ENCODE results near the gene DLAT. TPM values are rescaled to one million over a fixed set of nuclear protein-coding genes. Genes with fewer than 3 reads are reported as not detected.

The DLAT gene
- total RNA-seq, 2 experiments from 2014 or later, result 34.2 to 36.8 TPM

DNA sequence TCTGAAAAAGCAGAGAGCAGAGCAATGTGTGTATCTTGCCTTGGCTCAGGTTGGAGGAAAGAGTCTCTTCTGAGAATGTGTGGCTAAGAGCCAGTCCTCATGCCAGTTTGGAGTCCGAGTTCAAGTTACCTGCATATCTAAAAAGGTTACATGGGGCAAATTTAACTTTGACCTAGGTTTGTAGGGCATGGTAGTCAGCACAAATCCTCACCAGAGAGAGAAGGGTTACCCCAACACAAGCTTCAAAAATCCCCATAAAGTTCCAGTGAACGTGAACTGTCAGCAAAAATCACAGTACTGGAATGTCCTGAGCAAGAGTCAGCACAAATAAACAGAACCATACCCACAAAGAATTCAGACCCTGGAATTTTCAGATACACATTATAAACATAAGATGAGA lies 75.3 kb downstream of the DLAT start:
- no peak for DNase-seq
- Mint-ChIP-seq H3K4me1 (ENCODE audit: low read depth) (peaks cover 2% of the 10 kb centered on the region), H3K9me3 (no peaks in the 10 kb centered on the region), H3K36me3 (ENCODE audit: low read depth) (peaks cover 7% of the 10 kb centered on the region), H3K27ac (no peak overlapping the region), H3K4me3 (no peak overlapping the region), H3K27me3 (ENCODE audit: low read depth) (no peaks in the 10 kb centered on the region)
- CTCF ChIA-PET, result interaction anchor here (1.0 kb wide), 1 partner anchor 14 kb away, joined by 6 read pairs; no protein-coding TSS in a partner anchor
- intact Hi-C loops (cut with micrococcal nuclease), result no loop called here

GRCh38 chr11:112103446-112103845 lies 78.2 kb downstream of the DLAT start:
- H3K9me3 Mint-ChIP-seq, result no peaks in the 10 kb centered on the region
- H3K4me1 Mint-ChIP-seq (ENCODE audit: low read depth), result peaks cover 2% of the 10 kb centered on the region
- H3K27ac Mint-ChIP-seq, result no peak overlapping the region
- no peaks in the 10 kb centered on the region for H3K27me3 Mint-ChIP-seq (ENCODE audit: low read depth)
- H3K4me3 Mint-ChIP-seq, result no peak overlapping the region
- intact Hi-C loops (cut with micrococcal nuclease), result no loop called here
- H3K36me3 Mint-ChIP-seq (ENCODE audit: low read depth), result peaks cover 2% of the 10 kb centered on the region
- CTCF ChIA-PET, result interaction anchor here (1.0 to 1.8 kb wide), 4 partner anchors 9 to 485 kb away, joined by 3 to 9 read pairs (median 4); no protein-coding TSS in a partner anchor
- no peak for DNase-seq

- no peak for DNase-seq
- Mint-ChIP-seq H3K4me3 (no peak overlapping the region), H3K36me3 (ENCODE audit: low read depth) (peaks cover 4% of the 10 kb centered on the region), H3K27ac (no peak overlapping the region), H3K4me1 (ENCODE audit: low read depth) (peaks cover 2% of the 10 kb centered on the region), H3K9me3 (no peaks in the 10 kb centered on the region), H3K27me3 (ENCODE audit: low read depth) (no peaks in the 10 kb centered on the region)
- CTCF ChIA-PET, result interaction anchor here (1.1 to 1.3 kb wide), 2 partner anchors 13 to 174 kb away, joined by 6 to 8 read pairs; no protein-coding TSS in a partner anchor
- intact Hi-C loops (cut with micrococcal nuclease), result no loop called here
These were observed 80.9 kb downstream of the DLAT start for GRCh38 chr11:112106070-112106469.

Other genes with a start within 250 kb of the DLAT start
- gene ALG9, start 153.8 kb upstream of the DLAT start, total RNA-seq, result 10 to 100 TPM; 21.3 to 21.9 TPM
- gene FDXACB1, start 146.2 kb upstream of the DLAT start, total RNA-seq, result 1 to 10 TPM; 3.4 to 3.8 TPM
- 10 to 100 TPM; 31.5 to 33.2 TPM for gene CFAP68, start 145.9 kb upstream of the DLAT start, total RNA-seq
- not detected for gene CRYAB, start 113.6 kb upstream of the DLAT start, total RNA-seq
- not detected for gene HSPB2, start 112.7 kb upstream of the DLAT start, total RNA-seq
- not detected for gene C11orf52, start 106.5 kb upstream of the DLAT start, total RNA-seq
- gene DIXDC1, start 88.1 kb upstream of the DLAT start, total RNA-seq, result 1 to 10 TPM; 3.5 to 4.3 TPM
- under 1 TPM; 0.35 to 0.50 TPM for gene PIH1D2, start 48.6 kb downstream of the DLAT start, total RNA-seq
- 10 to 100 TPM; 14.8 to 19.6 TPM for gene NKAPD1, start 48.9 kb downstream of the DLAT start, total RNA-seq
- 10 to 100 TPM; 35.4 to 41.7 TPM for gene TIMM8B, start 61.3 kb downstream of the DLAT start, total RNA-seq
- 100 to 1,000 TPM; 101 to 115 TPM for gene SDHD, start 61.5 kb downstream of the DLAT start, total RNA-seq
- not detected for gene IL18, start 138.7 kb downstream of the DLAT start, total RNA-seq
- gene TEX12, start 142.0 kb downstream of the DLAT start, total RNA-seq, result not detected
- under 1 TPM; 0.30 to 0.45 TPM for gene BCO2, start 150.1 kb downstream of the DLAT start, total RNA-seq
- gene PTS, start 201.0 kb downstream of the DLAT start, total RNA-seq, result 10 to 100 TPM; 34.6 to 39.0 TPM
- gene PLET1, start 235.5 kb downstream of the DLAT start, total RNA-seq, result not detected